WERI-Rb-1 (cell line): ENCODE results near the gene AMDHD2.
A peak's percentile ranks its signal among the peaks of the same experiment; 100 is the strongest.
"Not testable (repeated sequence)": the region's sequence is repeated elsewhere in the genome, so short reads cannot be mapped to it uniquely, and the experiment has no call there.

Source experiments
- DNase-seq: peaks from one replicate; pipeline ENCODE4 v3.0.0-alpha.2; 2020
- H3K27ac ChIP-seq: fragments of 250-450 bp; sonication (Bioruptor Pico); 2 replicates; pipeline ENCODE4 v1.5.1; 2020; ENCODE audit warnings: mild to moderate bottlenecking, moderate library complexity
- H3K27me3 ChIP-seq: fragments of 250-450 bp; sonication (Bioruptor Pico); 2 replicates; pipeline ENCODE4 v1.5.1; 2021; ENCODE audit warnings: mild to moderate bottlenecking, low read depth, moderate library complexity; ENCODE audit not compliant: insufficient read depth, severe bottlenecking
- H3K36me3 ChIP-seq: fragments of 250-450 bp; sonication (Bioruptor Pico); 2 replicates; pipeline ENCODE4 v1.5.1; 2020; ENCODE audit warnings: mild to moderate bottlenecking, moderate library complexity
- H3K4me3 ChIP-seq: 2 replicates; pipeline ENCODE4 v1.5.1; 2011; ENCODE audit warnings: low read depth, mild to moderate bottlenecking, control low read depth, low read length
- H3K9me3 ChIP-seq: fragments of 250-450 bp; sonication (Bioruptor Pico); 2 replicates; pipeline ENCODE4 v1.5.1; 2021; ENCODE audit warnings: mild to moderate bottlenecking, moderate library complexity; ENCODE audit not compliant: severe bottlenecking
- CTCF ChIP-seq: IDR thresholded peaks from 2 replicates; pipeline ENCODE4 v1.5.1; 2011; ENCODE audit warnings: low read depth, mild to moderate bottlenecking, control low read depth, inconsistent platforms, low read length

AMDHD2 gene

GRCh38 chr16:2537451-2538379 lies 17.5 kb downstream of the AMDHD2 start, which contains the start of gene PDPK1:
Gene PDPK1, plus strand, starts transcription at chr16:2538021. Its CDS starts 92 bp downstream, at chr16:2538113.
- H3K4me3 ChIP-seq = peak within 1 kb of the TSS; percentile 70

DNA sequence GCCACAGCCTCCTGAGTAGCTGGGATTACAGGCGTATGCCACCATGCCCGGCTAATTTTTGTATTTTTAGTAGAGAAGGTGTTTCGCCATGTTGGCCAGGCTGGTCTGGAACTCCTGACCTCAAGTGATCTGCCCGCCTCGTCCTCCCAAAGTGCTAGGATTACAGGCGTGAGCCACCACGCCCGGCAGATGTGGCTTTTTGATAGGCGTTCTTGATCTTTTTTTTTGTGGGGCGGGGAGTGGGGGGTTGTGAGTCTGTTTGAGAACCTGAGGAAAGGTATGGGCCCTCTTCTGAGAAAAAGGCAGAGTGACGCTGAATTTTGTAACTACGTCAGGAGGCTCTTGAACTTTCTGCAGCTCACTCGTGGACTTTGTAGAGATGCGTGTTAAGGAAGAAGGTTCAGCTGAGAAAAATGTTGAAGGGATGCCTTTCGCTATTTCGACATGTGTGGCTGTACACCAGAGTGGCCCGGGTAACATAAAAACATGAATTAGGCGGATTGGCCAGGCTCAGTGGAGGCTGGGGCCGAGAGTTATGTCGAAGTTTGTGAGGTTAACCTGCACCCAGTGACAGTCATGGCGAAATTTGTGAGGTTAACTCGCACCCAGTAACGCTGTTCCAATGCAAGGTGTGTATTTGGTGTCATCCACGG lies 19.1 kb downstream of the AMDHD2 start:
- not testable (repeated sequence) for H3K36me3 ChIP-seq, DNase-seq, H3K9me3 ChIP-seq, H3K4me3 ChIP-seq, H3K27ac ChIP-seq, H3K27me3 ChIP-seq

More at GRCh38 chr16:2537451-2538379, 17.5 kb downstream of the AMDHD2 start, which contains the start of gene PDPK1:
- Histone ChIP-seq H3K36me3 (no peaks in the 10 kb centered on the region; the same call in 1 of the 2 replicates), H3K27me3 (no peaks in the 10 kb centered on the region), H3K9me3 (no peaks in the 10 kb centered on the region), H3K27ac (peak within 1 kb of the TSS; percentile 29)
- no peak for TF ChIP-seq CTCF
- peak; percentile 92 for DNase-seq

DNA sequence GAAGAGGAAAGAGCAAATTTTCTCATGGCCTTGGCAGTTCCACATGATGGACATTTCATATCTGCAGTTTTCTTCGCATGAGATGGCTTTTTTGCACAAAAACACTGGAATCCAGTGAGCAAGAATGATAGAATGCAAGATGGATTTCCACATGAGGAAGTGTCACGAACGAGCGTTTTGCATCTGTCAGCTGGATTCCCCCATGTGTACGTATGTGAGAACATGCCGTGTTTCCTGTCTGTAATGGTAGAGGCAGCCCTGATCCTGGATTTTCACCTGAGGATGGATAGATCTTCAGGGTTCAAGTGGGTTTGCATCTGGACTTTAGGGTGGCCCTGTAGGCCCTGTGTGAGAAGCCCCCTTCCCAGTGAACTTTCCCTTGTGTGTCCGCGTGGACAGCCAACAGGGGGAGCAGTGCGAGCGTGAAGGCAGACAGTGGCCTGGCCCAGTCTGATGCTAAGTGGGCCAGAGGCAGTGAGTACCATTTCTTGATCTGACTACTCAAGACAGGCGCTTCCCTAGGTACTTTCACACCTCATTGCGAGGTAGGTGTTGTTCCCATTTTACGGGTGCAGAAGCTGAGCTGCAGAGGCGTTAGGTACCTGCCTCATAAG lies 19.8 kb downstream of the AMDHD2 start:
- H3K27ac ChIP-seq, H3K4me3 ChIP-seq: not testable (repeated sequence)
- DNase-seq = peak; percentile 52

DNA sequence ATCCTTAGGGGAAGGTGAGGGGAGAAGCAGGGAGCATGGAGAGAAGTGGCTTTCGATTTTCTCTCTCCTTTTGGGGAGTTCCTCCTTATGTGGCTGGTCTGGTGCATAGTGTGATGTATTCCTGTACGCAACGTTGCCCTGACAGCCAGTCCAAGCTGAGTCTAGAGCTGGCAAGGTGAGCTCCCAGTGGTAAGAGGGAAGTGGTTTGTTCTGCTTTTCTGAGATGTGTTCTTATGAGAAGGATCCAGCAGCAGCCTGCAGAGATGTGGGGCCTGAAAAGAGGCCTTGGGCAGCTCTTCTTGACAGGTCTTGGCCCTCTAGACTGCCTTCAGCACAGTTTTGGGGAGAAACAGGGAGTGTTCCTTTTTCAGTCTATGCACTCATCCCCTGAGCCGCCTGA lies 20.7 kb downstream of the AMDHD2 start:
- not testable (repeated sequence) for H3K36me3 ChIP-seq, H3K4me3 ChIP-seq, H3K27ac ChIP-seq, DNase-seq, H3K9me3 ChIP-seq, H3K27me3 ChIP-seq

More for the DNA sequence above, 19.8 kb downstream of the AMDHD2 start:
- peak; percentile 42 for TF ChIP-seq CTCF
- not testable (repeated sequence) for H3K9me3 ChIP-seq, H3K36me3 ChIP-seq, H3K27me3 ChIP-seq

GRCh38 chr16:2541409-2541808 lies 21.2 kb downstream of the AMDHD2 start:
- not testable (repeated sequence) for H3K36me3 ChIP-seq, H3K27me3 ChIP-seq, H3K9me3 ChIP-seq, H3K27ac ChIP-seq, H3K4me3 ChIP-seq, DNase-seq

DNA sequence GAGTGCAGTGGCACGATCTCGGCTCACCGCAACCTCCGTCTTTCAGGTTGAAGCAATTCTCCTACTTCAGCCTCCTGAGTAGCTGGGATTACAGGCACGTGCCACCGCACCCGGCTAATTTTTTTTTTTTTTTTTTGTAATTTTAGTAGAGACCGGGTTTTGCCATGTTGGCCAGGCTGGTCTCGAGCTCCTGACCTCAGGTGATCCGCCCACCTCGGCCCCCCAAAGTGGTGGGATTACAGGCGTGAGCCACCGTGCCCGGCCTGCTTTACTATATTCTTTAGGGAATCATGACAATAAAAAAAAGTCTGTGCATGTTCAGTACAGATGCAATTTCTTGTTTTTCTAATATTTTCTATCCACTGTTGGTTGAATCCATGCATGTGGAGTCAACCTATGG lies 23.6 kb downstream of the AMDHD2 start:
- H3K9me3 ChIP-seq, DNase-seq: not testable (repeated sequence)

DNA sequence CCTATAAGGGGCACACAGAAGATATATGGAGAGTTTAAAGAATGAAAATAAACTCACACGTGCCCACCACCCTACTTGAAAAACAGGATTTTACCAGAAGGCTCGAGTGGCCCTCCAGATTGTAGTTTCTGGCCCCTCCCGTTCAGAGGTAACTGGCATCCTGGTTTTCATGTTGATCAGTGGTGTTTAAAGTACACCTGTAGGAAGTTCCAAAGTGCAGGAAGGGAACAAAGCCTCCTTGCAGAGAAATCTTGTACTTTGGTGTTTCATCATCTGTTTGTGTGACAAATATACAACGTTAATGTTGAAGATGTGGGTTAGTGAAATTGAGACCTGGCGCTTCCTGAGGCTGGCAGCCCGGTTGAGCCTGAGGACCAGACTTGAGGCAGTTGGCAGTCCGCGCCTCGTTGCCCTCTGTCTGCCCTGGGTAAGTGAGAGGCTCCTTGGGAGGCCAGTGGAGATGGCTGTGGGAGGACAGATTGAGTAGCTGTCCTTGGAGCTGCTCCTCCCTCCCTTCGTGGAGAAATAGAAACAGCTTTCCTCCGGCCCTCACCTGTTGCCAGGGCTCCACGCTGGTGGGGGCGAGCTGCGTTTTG lies 30.2 kb downstream of the AMDHD2 start:
- not testable (repeated sequence) for DNase-seq, H3K4me3 ChIP-seq, H3K27me3 ChIP-seq, H3K36me3 ChIP-seq, H3K9me3 ChIP-seq, H3K27ac ChIP-seq

More for the DNA sequence above, 23.6 kb downstream of the AMDHD2 start:
- not testable (repeated sequence) for H3K4me3 ChIP-seq, H3K36me3 ChIP-seq, H3K27me3 ChIP-seq, H3K27ac ChIP-seq

- H3K9me3 ChIP-seq, DNase-seq, H3K27me3 ChIP-seq, H3K36me3 ChIP-seq, H3K4me3 ChIP-seq, H3K27ac ChIP-seq: not testable (repeated sequence)
- TF ChIP-seq CTCF = peak; percentile 6; the same call in 1 of the 2 replicates
Measured at GRCh38 chr16:2551420-2551889, 31.3 kb downstream of the AMDHD2 start.

DNA sequence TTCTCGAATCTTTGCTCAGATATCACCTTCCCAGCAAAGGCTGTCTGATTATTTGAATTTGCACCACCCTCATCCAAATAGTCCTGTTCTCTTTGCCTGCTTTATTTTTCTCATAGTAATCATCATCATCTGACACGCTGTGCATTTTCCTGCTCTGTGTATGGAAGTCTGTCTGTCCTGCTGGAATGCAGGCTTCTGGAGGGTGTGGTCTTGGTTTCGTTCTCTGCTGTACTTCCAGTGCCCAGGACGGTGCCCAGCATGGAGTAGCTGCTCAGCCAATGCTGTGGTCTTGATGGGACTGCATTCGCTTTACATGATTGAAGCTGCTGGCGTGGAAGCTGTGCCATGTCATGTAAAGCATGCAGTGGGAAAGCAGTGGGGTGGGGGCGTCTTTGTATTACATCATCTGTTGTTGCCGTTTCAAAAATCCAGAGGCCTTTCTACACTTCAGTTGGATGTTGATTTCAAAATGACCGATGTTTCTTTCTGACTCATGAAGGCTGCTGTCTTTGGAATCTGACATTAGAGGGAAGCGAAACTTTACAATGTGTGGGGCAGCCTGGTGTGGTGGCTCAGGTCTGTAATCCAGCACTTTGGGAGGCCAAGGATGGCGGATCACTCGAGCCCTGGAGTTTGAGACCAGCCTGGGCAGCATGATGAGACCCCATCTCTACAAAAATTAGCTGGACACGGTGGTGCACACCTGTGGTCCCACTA lies 34.7 kb downstream of the AMDHD2 start:
- not testable (repeated sequence) for H3K4me3 ChIP-seq, H3K27me3 ChIP-seq, H3K36me3 ChIP-seq, H3K9me3 ChIP-seq, H3K27ac ChIP-seq, DNase-seq

DNA sequence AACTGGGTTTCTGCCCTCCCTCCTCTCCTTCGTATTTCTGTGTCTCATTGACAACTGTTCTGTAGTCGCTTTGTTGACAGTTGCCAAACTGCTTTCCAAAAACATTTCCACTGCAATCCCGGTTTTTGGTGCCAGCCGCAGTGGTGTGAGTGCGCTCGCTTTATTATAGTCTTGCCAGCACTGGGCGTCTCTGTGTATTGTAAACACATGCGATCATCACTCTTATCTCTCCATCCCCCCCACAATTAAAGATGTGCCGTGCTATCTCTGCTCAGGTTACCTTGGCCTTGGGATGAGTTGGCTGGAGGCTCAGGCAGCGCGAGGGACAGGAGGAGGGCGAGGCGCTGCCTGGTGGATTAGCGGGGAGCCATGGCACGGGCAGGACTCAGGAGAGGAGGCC lies 37.0 kb downstream of the AMDHD2 start:
- not testable (repeated sequence) for H3K27me3 ChIP-seq, H3K27ac ChIP-seq, H3K4me3 ChIP-seq, DNase-seq, H3K9me3 ChIP-seq, H3K36me3 ChIP-seq
